H9 (cell line): ENCODE measurements around the gene LCE1C. TPM values are rescaled to one million over a fixed set of nuclear protein-coding genes. Genes with fewer than 3 reads are reported as not detected.

Source experiments
- DNase-seq: peaks from one replicate; pipeline ENCODE4 v3.0.0-alpha.2; 2017
- H2AFZ ChIP-seq: one replicate; pipeline ENCODE4 v1.6.1; 2013; ENCODE audit warnings: mild to moderate bottlenecking, low read length, control low read depth, moderate library complexity
- H2AK5ac ChIP-seq: 2 replicates; pipeline ENCODE4 v1.6.1; 2013; ENCODE audit warnings: low read length, control low read depth, mixed read lengths; ENCODE audit not compliant: insufficient read length
- H2BK120ac ChIP-seq: one replicate; pipeline ENCODE4 v1.6.1; 2013; ENCODE audit warnings: low read depth, mild to moderate bottlenecking, low read length, control low read depth, inconsistent platforms; ENCODE audit not compliant: poor library complexity, severe bottlenecking
- H2BK12ac ChIP-seq: 2 replicates; pipeline ENCODE4 v1.6.1; 2013; ENCODE audit warnings: low read length, control low read depth, mixed read lengths, low read depth; ENCODE audit not compliant: insufficient read length
- H2BK15ac ChIP-seq: 2 replicates; pipeline ENCODE4 v1.6.1; 2013; ENCODE audit warnings: low read depth, low read length, control low read depth
- H2BK20ac ChIP-seq: one replicate; pipeline ENCODE4 v1.6.1; 2013; ENCODE audit warnings: low read depth, mild to moderate bottlenecking, low read length, control low read depth, inconsistent platforms; ENCODE audit not compliant: poor library complexity, severe bottlenecking
- H2BK5ac ChIP-seq: 2 replicates; pipeline ENCODE4 v1.6.1; 2013; ENCODE audit warnings: low read length, control low read depth, mixed read lengths; ENCODE audit not compliant: insufficient read length
- H3K14ac ChIP-seq: 2 replicates; pipeline ENCODE4 v1.6.1; 2013; ENCODE audit warnings: low read length, control low read depth; ENCODE audit not compliant: insufficient read depth
- H3K18ac ChIP-seq: 2 replicates; pipeline ENCODE4 v1.6.1; 2013; ENCODE audit warnings: low read depth, mild to moderate bottlenecking, mixed read lengths, low read length, control low read depth; ENCODE audit not compliant: insufficient read length
- H3K23ac ChIP-seq: 2 replicates; pipeline ENCODE4 v1.6.1; 2013; ENCODE audit warnings: low read length, control low read depth, mixed read lengths, low read depth; ENCODE audit not compliant: insufficient read length
- H3K23me2 ChIP-seq: 2 replicates; pipeline ENCODE4 v1.6.1; 2013; ENCODE audit warnings: low read depth, mild to moderate bottlenecking, mixed read lengths, low read length, control low read depth; ENCODE audit not compliant: insufficient read length, poor library complexity, severe bottlenecking
- H3K27ac ChIP-seq: 2 replicates; pipeline ENCODE4 v1.5.1; 2013; ENCODE audit warnings: low read length, control low read depth, mixed read lengths, low read depth; ENCODE audit not compliant: insufficient read length
- H3K27me3 ChIP-seq: 2 replicates; pipeline ENCODE4 v1.6.1; 2013; ENCODE audit warnings: low read length, control low read depth, inconsistent platforms; ENCODE audit not compliant: insufficient read depth
- H3K4ac ChIP-seq: 2 replicates; pipeline ENCODE4 v1.6.1; 2013; ENCODE audit warnings: low read depth, mild to moderate bottlenecking, control low read depth, inconsistent platforms, low read length, moderate library complexity
- H3K4me1 ChIP-seq: 2 replicates; pipeline ENCODE4 v1.6.1; 2013; ENCODE audit warnings: low read length, control low read depth, inconsistent platforms; ENCODE audit not compliant: insufficient read depth
- H3K4me2 ChIP-seq: 2 replicates; pipeline ENCODE4 v1.6.1; 2013; ENCODE audit warnings: low read length, control low read depth, mixed read lengths; ENCODE audit not compliant: insufficient read length, insufficient read depth
- H3K56ac ChIP-seq: 2 replicates; pipeline ENCODE4 v1.6.1; 2013; ENCODE audit warnings: low read depth, mild to moderate bottlenecking, mixed read lengths, low read length, control low read depth; ENCODE audit not compliant: insufficient read length
- H3K79me1 ChIP-seq: 2 replicates; pipeline ENCODE4 v1.6.1; 2013; ENCODE audit warnings: low read depth, mild to moderate bottlenecking, moderate library complexity, low read length, control low read depth, inconsistent platforms; ENCODE audit not compliant: insufficient read depth, poor library complexity, severe bottlenecking
- H3K79me2 ChIP-seq: 2 replicates; pipeline ENCODE4 v1.6.1; 2013; ENCODE audit warnings: low read length, control low read depth, inconsistent platforms; ENCODE audit not compliant: insufficient read depth
- H3K9ac ChIP-seq: 2 replicates; pipeline ENCODE4 v1.6.1; 2013; ENCODE audit warnings: low read length, control low read depth, mixed read lengths; ENCODE audit not compliant: insufficient read length; ENCODE audit errors: extremely low read depth
- H3K9me3 ChIP-seq: one replicate; pipeline ENCODE4 v1.6.1; 2013; ENCODE audit warnings: low read depth, low read length, inconsistent platforms; ENCODE audit not compliant: control insufficient read depth
- H3T11ph ChIP-seq: one replicate; pipeline ENCODE4 v1.6.1; 2013; ENCODE audit warnings: mild to moderate bottlenecking, low read length, control low read depth, inconsistent platforms
- H4K20me1 ChIP-seq: one replicate; pipeline ENCODE4 v1.6.1; 2013; ENCODE audit not compliant: control insufficient read depth, insufficient read length, insufficient read depth
- H4K5ac ChIP-seq: 2 replicates; pipeline ENCODE4 v1.6.1; 2013; ENCODE audit warnings: low read depth, mild to moderate bottlenecking, mixed read lengths, low read length, control low read depth; ENCODE audit not compliant: insufficient read length
- H4K8ac ChIP-seq: replicated peaks from 2 replicates; pipeline ENCODE4 v1.6.1; 2013; ENCODE audit warnings: low read length, control low read depth, mixed read lengths, low read depth; ENCODE audit not compliant: insufficient read length
- H4K91ac ChIP-seq: 2 replicates; pipeline ENCODE4 v1.6.1; 2013; ENCODE audit warnings: low read depth, mild to moderate bottlenecking, moderate library complexity, mixed read lengths, low read length, control low read depth; ENCODE audit not compliant: insufficient read length
- H3K27ac Mint-ChIP-seq, 3 experiments: 2 replicates in 2 of 3; 3 replicates in 1 of 3; pipeline ENCODE4 v1.8.0; 2020 to 2021; ENCODE audit warnings: mixed read lengths in 3 of 3, mild to moderate bottlenecking in 1 of 3, moderate library complexity in 1 of 3
- H3K27me3 Mint-ChIP-seq: 2 replicates; pipeline ENCODE4 v1.8.0; 2021; ENCODE audit warnings: low read depth, mild to moderate bottlenecking, moderate library complexity, mixed read lengths
- H3K36me3 Mint-ChIP-seq, 3 experiments: 2 replicates in 2 of 3; 3 replicates in 1 of 3; pipeline ENCODE4 v1.8.0; 2020 to 2021; ENCODE audit warnings: low read depth in 3 of 3, mixed read lengths in 3 of 3; ENCODE audit not compliant: insufficient read depth in 1 of 3
- H3K4me1 Mint-ChIP-seq, 2 experiments: 2 replicates each; pipeline ENCODE4 v1.8.0; 2020; ENCODE audit warnings: mixed read lengths in 2 of 2
- H3K4me3 Mint-ChIP-seq, 2 experiments: 2 replicates in 1 of 2; 3 replicates in 1 of 2; pipeline ENCODE4 v1.8.0; 2020 to 2021; ENCODE audit warnings: mild to moderate bottlenecking in 2 of 2, mixed read lengths in 2 of 2, moderate library complexity in 1 of 2
- H3K9me3 Mint-ChIP-seq, 2 experiments: 2 replicates in 1 of 2; 3 replicates in 1 of 2; pipeline ENCODE4 v1.8.0; 2020; ENCODE audit warnings: mild to moderate bottlenecking in 2 of 2, mixed read lengths in 2 of 2, moderate library complexity in 1 of 2
- CTCF ChIP-seq: fragments of 200-600 bp; sonication (generic); conservative IDR thresholded peaks from 3 replicates; pipeline ENCODE4 v1.8.0; 2021; ENCODE audit warnings: antibody characterized with exemption, mild to moderate bottlenecking
- WGBS: extraction: QIAGEN DNeasy Blood & Tissue Kit; methylation state at CpG from one replicate; pipeline ENCODE4 v1.1.7; 2013; ENCODE audit warnings: missing lambda C conversion rate, low lambda C conversion rate, mixed read lengths; ENCODE audit not compliant: insufficient read length; ENCODE audit errors: extremely low coverage; 5-methylcytosine and 5-hydroxymethylcytosine counted together
- total RNA-seq: library from RNA; stranded (reverse); gene quantifications from 2 replicates; pipeline ENCODE4 v1.2.1, GENCODE V29; 2021

Gene LCE1C
- total RNA-seq, 1 experiment from 2014 or later, result not detected

GRCh38 chr1:152786077-152786476, 20.4 kb downstream of the LCE1C start, which contains the start of gene LCE1E:
LCE1E (plus strand) TSS chr1:152786257; CDS start chr1:152787300, 1,043 bp downstream.
- Mint-ChIP-seq H3K4me3 (no peak within 1 kb of the TSS), H3K9me3 (peaks cover 88 to 90% of the 10 kb centered on the region in 2 experiments), H3K36me3 (peaks cover 5 to 30% (median 7%) of the 10 kb centered on the region in 3 experiments; a peak in 4 of 7 replicates), H3K4me1 (no peaks in the 10 kb centered on the region), H3K27me3 (no peaks in the 10 kb centered on the region; the same call in 1 of the 2 replicates), H3K27ac (no peak within 1 kb of the TSS)
- no peaks in the 10 kb centered on the region for H3K4me1 ChIP-seq
- no peak within 1 kb of the TSS for H3K56ac ChIP-seq
- no peak within 1 kb of the TSS for H2BK12ac ChIP-seq
- H2BK15ac ChIP-seq, result no peak within 1 kb of the TSS
- no CpG with 5 or more reads among the region's 2 CpGs for WGBS
- TF ChIP-seq CTCF, result no peak
- no peaks in the 10 kb centered on the region for H3K23me2 ChIP-seq
- no peak within 1 kb of the TSS for H3K4me2 ChIP-seq
- H4K8ac ChIP-seq, result no peak within 1 kb of the TSS
- H2AFZ ChIP-seq, result no peak within 1 kb of the TSS
- no peak within 1 kb of the TSS for H4K5ac ChIP-seq
- no peaks in the 10 kb centered on the region for H3K79me1 ChIP-seq
- H3K4ac ChIP-seq, result no peak within 1 kb of the TSS
- no peak within 1 kb of the TSS for H3K18ac ChIP-seq
- H4K20me1 ChIP-seq, result no peaks in the 10 kb centered on the region
- H3K9me3 ChIP-seq, result peaks cover 65% of the 10 kb centered on the region
- no peak within 1 kb of the TSS for H3K23ac ChIP-seq
- no peak within 1 kb of the TSS for H2BK20ac ChIP-seq
- no peak within 1 kb of the TSS for H3K9ac ChIP-seq
- H3K27me3 ChIP-seq, result no peaks in the 10 kb centered on the region
- H2BK5ac ChIP-seq, result no peak within 1 kb of the TSS
- no peak within 1 kb of the TSS for H2BK120ac ChIP-seq
- no peak within 1 kb of the TSS for H3K27ac ChIP-seq
- no peak within 1 kb of the TSS for H4K91ac ChIP-seq
- no peak within 1 kb of the TSS for H2AK5ac ChIP-seq
- no peak within 1 kb of the TSS for H3K14ac ChIP-seq
- DNase-seq, result no peak
- H3T11ph ChIP-seq, result no peak within 1 kb of the TSS
- no peaks in the 10 kb centered on the region for H3K79me2 ChIP-seq
